GM12878 (cell line): ENCODE measurements around the gene ECSIT. TPM values are rescaled to one million over a fixed set of nuclear protein-coding genes. Genes with fewer than 3 reads are reported as not detected.
A peak's percentile ranks its signal among the peaks of the same experiment; 100 is the strongest.

Experiments
- CBX5 ChIP-seq: sonication (generic); IDR thresholded peaks from 2 replicates; pipeline ENCODE4 v1.6.1; 2016; ENCODE audit warnings: low read depth, moderate library complexity, mild to moderate bottlenecking, inconsistent platforms
- CEBPB ChIP-seq, 2 experiments: fragments of 150-350 bp in 1 of 2; IDR thresholded peaks; 2 replicates each; pipeline ENCODE4 v1.6.1; 2012 to 2014; ENCODE audit warnings: low read depth in 2 of 2, low read length in 2 of 2, borderline replicate concordance in 1 of 2, inconsistent platforms in 1 of 2
- EED ChIP-seq: sonication (generic); IDR thresholded peaks from 2 replicates; pipeline ENCODE4 v1.6.1; 2016; ENCODE audit warnings: antibody characterized with exemption, low read depth
- FOXK2 ChIP-seq: fragments of 450-650 bp; IDR thresholded peaks from 2 replicates; pipeline ENCODE4 v1.6.1; 2017; ENCODE audit warnings: mild to moderate bottlenecking, moderate library complexity
- HDAC2 ChIP-seq: fragments of 200-600 bp; sonication (generic); IDR thresholded peaks from 2 replicates; pipeline ENCODE4 v1.6.1; 2017
- JUND ChIP-seq: IDR thresholded peaks from 2 replicates; pipeline ENCODE4 v1.6.1; 2012; ENCODE audit warnings: low read depth, mild to moderate bottlenecking, low read length, improper control_type of control experiment, moderate library complexity
- SREBF1 ChIP-seq: IDR thresholded peaks from 2 replicates; pipeline ENCODE4 v1.6.1; 2012; ENCODE audit warnings: mild to moderate bottlenecking, low read length
- SREBF2 ChIP-seq: IDR thresholded peaks from 2 replicates; pipeline ENCODE4 v1.6.1; 2012; ENCODE audit warnings: mild to moderate bottlenecking, low read length
- polyA plus RNA-seq, 11 experiments: library from polyadenylated mRNA; depleted of rRNA in 4 of 11; unstranded in 6 of 11; stranded (reverse) in 5 of 11; fragments of >200 nt; fragmentation: Nextera tagmentation in 4 of 11; fragmentation: Illumina TruSeq in 1 of 11; extraction: Ambion mirVana in 4 of 11; extraction: Trizol in 1 of 11; gene quantifications; 1 replicate in 1 of 11; 2 replicates in 10 of 11; pipeline versions ENCODE4 v1.2.1 to v1.2.3, GENCODE V29; 2011 to 2016; ENCODE audit warnings: inconsistent platforms in 2 of 11, missing spikeins in 2 of 11, low read depth in 1 of 11
- total RNA-seq, 4 experiments: library from RNA; depleted of rRNA in 3 of 4; stranded (reverse); fragments of >200 nt in 3 of 4; fragmentation: Illumina TruSeq in 1 of 4; extraction: Trizol in 1 of 4; gene quantifications; 2 replicates each; pipeline versions ENCODE4 v1.2.1 to v1.2.3, GENCODE V29; 2013 to 2021
- TF ChIP-seq, protein P1 (sequence below): fragments of 450-650 bp; IDR thresholded peaks from 2 replicates; pipeline ENCODE4 v1.6.1; 2017; ENCODE audit warnings: mild to moderate bottlenecking, low read depth, inconsistent platforms; ENCODE audit not compliant: poor library complexity, severe bottlenecking
- TF ChIP-seq, protein P2 (sequence below): fragments of 450-650 bp; IDR thresholded peaks from 2 replicates; pipeline ENCODE4 v1.6.1; 2017; ENCODE audit warnings: mild to moderate bottlenecking
- TF ChIP-seq, protein P3 (sequence below): fragments of 150-350 bp; IDR thresholded peaks from 2 replicates; pipeline ENCODE4 v1.6.1; 2014; ENCODE audit warnings: mild to moderate bottlenecking, low read depth, low read length
- TF ChIP-seq, protein P4 (sequence below): fragments of 450-650 bp; IDR thresholded peaks from 2 replicates; pipeline ENCODE4 v1.6.1; 2017; ENCODE audit warnings: low read depth, mild to moderate bottlenecking, moderate library complexity
- TF ChIP-seq, protein P5 (sequence below): IDR thresholded peaks from 2 replicates; pipeline ENCODE4 v1.6.1; 2012; ENCODE audit warnings: mild to moderate bottlenecking, low read depth, low read length
- TF ChIP-seq, protein P6 (sequence below): fragments of 450-650 bp; formaldehyde crosslinking; IDR thresholded peaks from 2 replicates; pipeline ENCODE4 v1.4.0; 2020; ENCODE audit warnings: mild to moderate bottlenecking, moderate library complexity

Gene ECSIT
- total and polyA plus RNA-seq, 10 of the 15 experiments (the other 5 are each of a cell fraction or from before 2014, with no cell fraction given) = 1.0 to 59.6 (median 41.3) TPM

DNA sequence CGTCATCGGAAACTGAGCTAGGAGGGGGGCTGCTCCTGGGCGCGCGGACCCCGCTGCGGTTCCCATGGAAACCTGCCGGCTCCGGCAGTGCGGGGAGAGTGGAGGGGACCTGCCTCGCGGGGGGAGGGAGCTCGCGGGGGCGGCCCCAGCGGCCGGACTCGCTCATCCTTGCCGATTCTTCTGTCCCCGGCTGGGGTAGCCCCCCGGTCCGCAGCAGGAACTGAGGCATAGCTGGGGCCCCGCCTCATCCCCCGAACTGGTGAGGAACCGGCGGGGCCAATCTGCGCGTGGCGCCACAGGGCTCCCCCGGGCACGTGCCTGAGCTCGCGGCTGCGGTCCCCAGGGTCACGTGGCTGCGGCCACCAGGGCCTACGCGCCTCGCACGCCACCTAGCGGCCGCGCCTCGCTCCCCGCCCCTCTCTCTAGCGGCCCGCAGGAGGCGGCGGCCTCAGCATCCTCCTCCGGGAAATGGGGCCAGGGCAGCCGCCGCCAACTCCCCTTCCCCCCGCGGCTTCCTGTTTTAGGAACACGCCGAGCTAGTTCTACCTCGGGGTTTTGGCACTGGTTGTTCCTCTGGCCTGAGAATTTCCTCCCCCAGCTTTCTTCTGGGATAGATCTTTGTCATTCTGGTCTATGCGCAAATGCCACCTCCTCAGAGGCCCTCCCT is 46.4 kb downstream of the ECSIT start (continued):
- TF ChIP-seq, protein P1, sequence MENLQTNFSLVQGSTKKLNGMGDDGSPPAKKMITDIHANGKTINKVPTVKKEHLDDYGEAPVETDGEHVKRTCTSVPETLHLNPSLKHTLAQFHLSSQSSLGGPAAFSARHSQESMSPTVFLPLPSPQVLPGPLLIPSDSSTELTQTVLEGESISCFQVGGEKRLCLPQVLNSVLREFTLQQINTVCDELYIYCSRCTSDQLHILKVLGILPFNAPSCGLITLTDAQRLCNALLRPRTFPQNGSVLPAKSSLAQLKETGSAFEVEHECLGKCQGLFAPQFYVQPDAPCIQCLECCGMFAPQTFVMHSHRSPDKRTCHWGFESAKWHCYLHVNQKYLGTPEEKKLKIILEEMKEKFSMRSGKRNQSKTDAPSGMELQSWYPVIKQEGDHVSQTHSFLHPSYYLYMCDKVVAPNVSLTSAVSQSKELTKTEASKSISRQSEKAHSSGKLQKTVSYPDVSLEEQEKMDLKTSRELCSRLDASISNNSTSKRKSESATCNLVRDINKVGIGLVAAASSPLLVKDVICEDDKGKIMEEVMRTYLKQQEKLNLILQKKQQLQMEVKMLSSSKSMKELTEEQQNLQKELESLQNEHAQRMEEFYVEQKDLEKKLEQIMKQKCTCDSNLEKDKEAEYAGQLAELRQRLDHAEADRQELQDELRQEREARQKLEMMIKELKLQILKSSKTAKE = no peak
- TF ChIP-seq CEBPB (IDR thresholded peaks at IDR 0.05; ENCODE audit: borderline replicate concordance in 1 of 2, low read depth in 2 of 2, low read length in 2 of 2) (no peak), FOXK2 (no peak), SREBF1 (no peak), EED (no peak), JUND (no peak), SREBF2 (no peak), CBX5 (no peak), HDAC2 (no peak)
- TF ChIP-seq, protein P2, sequence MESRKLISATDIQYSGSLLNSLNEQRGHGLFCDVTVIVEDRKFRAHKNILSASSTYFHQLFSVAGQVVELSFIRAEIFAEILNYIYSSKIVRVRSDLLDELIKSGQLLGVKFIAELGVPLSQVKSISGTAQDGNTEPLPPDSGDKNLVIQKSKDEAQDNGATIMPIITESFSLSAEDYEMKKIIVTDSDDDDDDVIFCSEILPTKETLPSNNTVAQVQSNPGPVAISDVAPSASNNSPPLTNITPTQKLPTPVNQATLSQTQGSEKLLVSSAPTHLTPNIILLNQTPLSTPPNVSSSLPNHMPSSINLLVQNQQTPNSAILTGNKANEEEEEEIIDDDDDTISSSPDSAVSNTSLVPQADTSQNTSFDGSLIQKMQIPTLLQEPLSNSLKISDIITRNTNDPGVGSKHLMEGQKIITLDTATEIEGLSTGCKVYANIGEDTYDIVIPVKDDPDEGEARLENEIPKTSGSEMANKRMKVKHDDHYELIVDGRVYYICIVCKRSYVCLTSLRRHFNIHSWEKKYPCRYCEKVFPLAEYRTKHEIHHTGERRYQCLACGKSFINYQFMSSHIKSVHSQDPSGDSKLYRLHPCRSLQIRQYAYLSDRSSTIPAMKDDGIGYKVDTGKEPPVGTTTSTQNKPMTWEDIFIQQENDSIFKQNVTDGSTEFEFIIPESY = no peak
- TF ChIP-seq, protein P3, sequence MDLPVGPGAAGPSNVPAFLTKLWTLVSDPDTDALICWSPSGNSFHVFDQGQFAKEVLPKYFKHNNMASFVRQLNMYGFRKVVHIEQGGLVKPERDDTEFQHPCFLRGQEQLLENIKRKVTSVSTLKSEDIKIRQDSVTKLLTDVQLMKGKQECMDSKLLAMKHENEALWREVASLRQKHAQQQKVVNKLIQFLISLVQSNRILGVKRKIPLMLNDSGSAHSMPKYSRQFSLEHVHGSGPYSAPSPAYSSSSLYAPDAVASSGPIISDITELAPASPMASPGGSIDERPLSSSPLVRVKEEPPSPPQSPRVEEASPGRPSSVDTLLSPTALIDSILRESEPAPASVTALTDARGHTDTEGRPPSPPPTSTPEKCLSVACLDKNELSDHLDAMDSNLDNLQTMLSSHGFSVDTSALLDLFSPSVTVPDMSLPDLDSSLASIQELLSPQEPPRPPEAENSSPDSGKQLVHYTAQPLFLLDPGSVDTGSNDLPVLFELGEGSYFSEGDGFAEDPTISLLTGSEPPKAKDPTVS = no peak
- TF ChIP-seq, protein P4, sequence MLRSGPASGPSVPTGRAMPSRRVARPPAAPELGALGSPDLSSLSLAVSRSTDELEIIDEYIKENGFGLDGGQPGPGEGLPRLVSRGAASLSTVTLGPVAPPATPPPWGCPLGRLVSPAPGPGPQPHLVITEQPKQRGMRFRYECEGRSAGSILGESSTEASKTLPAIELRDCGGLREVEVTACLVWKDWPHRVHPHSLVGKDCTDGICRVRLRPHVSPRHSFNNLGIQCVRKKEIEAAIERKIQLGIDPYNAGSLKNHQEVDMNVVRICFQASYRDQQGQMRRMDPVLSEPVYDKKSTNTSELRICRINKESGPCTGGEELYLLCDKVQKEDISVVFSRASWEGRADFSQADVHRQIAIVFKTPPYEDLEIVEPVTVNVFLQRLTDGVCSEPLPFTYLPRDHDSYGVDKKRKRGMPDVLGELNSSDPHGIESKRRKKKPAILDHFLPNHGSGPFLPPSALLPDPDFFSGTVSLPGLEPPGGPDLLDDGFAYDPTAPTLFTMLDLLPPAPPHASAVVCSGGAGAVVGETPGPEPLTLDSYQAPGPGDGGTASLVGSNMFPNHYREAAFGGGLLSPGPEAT = no peak; the same call in 1 of the 2 replicates
- TF ChIP-seq, protein P5, sequence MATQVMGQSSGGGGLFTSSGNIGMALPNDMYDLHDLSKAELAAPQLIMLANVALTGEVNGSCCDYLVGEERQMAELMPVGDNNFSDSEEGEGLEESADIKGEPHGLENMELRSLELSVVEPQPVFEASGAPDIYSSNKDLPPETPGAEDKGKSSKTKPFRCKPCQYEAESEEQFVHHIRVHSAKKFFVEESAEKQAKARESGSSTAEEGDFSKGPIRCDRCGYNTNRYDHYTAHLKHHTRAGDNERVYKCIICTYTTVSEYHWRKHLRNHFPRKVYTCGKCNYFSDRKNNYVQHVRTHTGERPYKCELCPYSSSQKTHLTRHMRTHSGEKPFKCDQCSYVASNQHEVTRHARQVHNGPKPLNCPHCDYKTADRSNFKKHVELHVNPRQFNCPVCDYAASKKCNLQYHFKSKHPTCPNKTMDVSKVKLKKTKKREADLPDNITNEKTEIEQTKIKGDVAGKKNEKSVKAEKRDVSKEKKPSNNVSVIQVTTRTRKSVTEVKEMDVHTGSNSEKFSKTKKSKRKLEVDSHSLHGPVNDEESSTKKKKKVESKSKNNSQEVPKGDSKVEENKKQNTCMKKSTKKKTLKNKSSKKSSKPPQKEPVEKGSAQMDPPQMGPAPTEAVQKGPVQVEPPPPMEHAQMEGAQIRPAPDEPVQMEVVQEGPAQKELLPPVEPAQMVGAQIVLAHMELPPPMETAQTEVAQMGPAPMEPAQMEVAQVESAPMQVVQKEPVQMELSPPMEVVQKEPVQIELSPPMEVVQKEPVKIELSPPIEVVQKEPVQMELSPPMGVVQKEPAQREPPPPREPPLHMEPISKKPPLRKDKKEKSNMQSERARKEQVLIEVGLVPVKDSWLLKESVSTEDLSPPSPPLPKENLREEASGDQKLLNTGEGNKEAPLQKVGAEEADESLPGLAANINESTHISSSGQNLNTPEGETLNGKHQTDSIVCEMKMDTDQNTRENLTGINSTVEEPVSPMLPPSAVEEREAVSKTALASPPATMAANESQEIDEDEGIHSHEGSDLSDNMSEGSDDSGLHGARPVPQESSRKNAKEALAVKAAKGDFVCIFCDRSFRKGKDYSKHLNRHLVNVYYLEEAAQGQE = 0 out of 2 replicates have a peak, but pooled peaks have one; percentile 23
- TF ChIP-seq, protein P6, sequence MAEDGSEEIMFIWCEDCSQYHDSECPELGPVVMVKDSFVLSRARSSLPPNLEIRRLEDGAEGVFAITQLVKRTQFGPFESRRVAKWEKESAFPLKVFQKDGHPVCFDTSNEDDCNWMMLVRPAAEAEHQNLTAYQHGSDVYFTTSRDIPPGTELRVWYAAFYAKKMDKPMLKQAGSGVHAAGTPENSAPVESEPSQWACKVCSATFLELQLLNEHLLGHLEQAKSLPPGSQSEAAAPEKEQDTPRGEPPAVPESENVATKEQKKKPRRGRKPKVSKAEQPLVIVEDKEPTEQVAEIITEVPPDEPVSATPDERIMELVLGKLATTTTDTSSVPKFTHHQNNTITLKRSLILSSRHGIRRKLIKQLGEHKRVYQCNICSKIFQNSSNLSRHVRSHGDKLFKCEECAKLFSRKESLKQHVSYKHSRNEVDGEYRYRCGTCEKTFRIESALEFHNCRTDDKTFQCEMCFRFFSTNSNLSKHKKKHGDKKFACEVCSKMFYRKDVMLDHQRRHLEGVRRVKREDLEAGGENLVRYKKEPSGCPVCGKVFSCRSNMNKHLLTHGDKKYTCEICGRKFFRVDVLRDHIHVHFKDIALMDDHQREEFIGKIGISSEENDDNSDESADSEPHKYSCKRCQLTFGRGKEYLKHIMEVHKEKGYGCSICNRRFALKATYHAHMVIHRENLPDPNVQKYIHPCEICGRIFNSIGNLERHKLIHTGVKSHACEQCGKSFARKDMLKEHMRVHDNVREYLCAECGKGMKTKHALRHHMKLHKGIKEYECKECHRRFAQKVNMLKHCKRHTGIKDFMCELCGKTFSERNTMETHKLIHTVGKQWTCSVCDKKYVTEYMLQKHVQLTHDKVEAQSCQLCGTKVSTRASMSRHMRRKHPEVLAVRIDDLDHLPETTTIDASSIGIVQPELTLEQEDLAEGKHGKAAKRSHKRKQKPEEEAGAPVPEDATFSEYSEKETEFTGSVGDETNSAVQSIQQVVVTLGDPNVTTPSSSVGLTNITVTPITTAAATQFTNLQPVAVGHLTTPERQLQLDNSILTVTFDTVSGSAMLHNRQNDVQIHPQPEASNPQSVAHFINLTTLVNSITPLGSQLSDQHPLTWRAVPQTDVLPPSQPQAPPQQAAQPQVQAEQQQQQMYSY (CRISPR knock-in tag) = no peak
